A673 (cell line): Measurements from ENCODE around the gene HAGH. TPM values are rescaled to one million over a fixed set of nuclear protein-coding genes. Genes with fewer than 3 reads are reported as not detected.

ENCODE experiments used
- BruUV-seq: library from RNA; stranded (reverse); fragments of 400-500 nt; replicated peaks from 2 replicates; lab custom pipeline; 2021; lab: Mats Ljungman, UMichigan
- CTCF ChIA-PET: fragments of 300-600 bp; sonication (Branson Sonifier 250); formaldehyde crosslinking; loops from one replicate; lab custom pipeline; 2022; ENCODE audit warnings: antibody characterized with exemption; lab: Charles Lee
- POLR2A ChIA-PET: fragments of 300-600 bp; sonication (Branson Sonifier 250); formaldehyde crosslinking; loops from one replicate; lab custom pipeline; 2022; ENCODE audit warnings: antibody characterized with exemption; ENCODE audit not compliant: low non-redundant PET; lab: Charles Lee
- DNase-seq: peaks from one replicate; pipeline ENCODE4 v3.0.0-alpha.2; 2015; ENCODE audit warnings: low spot score
- H3K27ac ChIP-seq: fragments of 200-600 bp; sonication (generic); 2 replicates; pipeline ENCODE4 v1.5.1; 2016; ENCODE audit warnings: mixed run types, low read depth, mild to moderate bottlenecking, mixed read lengths, antibody characterized with exemption, low read length; ENCODE audit not compliant: poor library complexity, severe bottlenecking
- H3K27me3 ChIP-seq: fragments of 200-600 bp; sonication (generic); replicated peaks from 2 replicates; pipeline ENCODE4 v1.6.1; 2017; ENCODE audit warnings: mixed run types, low read depth, mild to moderate bottlenecking, mixed read lengths, antibody characterized with exemption, low read length; ENCODE audit not compliant: insufficient read depth, poor library complexity
- H3K36me3 ChIP-seq: fragments of 200-600 bp; sonication (generic); 2 replicates; pipeline ENCODE4 v1.6.1; 2016; ENCODE audit warnings: mixed run types, mild to moderate bottlenecking, mixed read lengths, antibody characterized with exemption, low read length; ENCODE audit not compliant: insufficient read depth, poor library complexity, severe bottlenecking
- H3K4me1 ChIP-seq: fragments of 200-600 bp; sonication (generic); 2 replicates; pipeline ENCODE4 v1.6.1; 2017; ENCODE audit warnings: mixed run types, mild to moderate bottlenecking, mixed read lengths, antibody characterized with exemption, low read length; ENCODE audit not compliant: insufficient read depth, poor library complexity, severe bottlenecking
- H3K4me3 ChIP-seq: fragments of 200-600 bp; sonication (generic); 2 replicates; pipeline ENCODE4 v1.5.1; 2016; ENCODE audit warnings: low read depth, mixed run types, mild to moderate bottlenecking, mixed read lengths, low read length; ENCODE audit not compliant: poor library complexity, severe bottlenecking
- H3K9me3 ChIP-seq: fragments of 200-600 bp; sonication (generic); 2 replicates; pipeline ENCODE4 v1.6.1; 2016; ENCODE audit warnings: mixed run types, low read depth, mild to moderate bottlenecking, mixed read lengths, antibody characterized with exemption, low read length; ENCODE audit not compliant: poor library complexity, severe bottlenecking
- CTCF ChIP-seq: fragments of 300-800, 200-600 bp; sonication (generic); conservative IDR thresholded peaks from 2 replicates; pipeline ENCODE4 v1.5.1; 2017; ENCODE audit warnings: low read depth, mild to moderate bottlenecking, antibody characterized with exemption, low read length, moderate library complexity, mixed read lengths
- EZH2 ChIP-seq: fragments of 200-600 bp; sonication (generic); IDR thresholded peaks from 2 replicates; pipeline ENCODE4 v1.6.1; 2017; ENCODE audit warnings: borderline replicate concordance, low read depth, mild to moderate bottlenecking, mixed read lengths, antibody characterized with exemption, low read length; ENCODE audit not compliant: poor library complexity, severe bottlenecking
- intact Hi-C: fragments of 100-400 bp; cut with micrococcal nuclease; formaldehyde crosslinking; loops from one replicate; pipeline ENCODE4 v1.10.0; 2022; ENCODE audit not compliant: unreplicated experiment
- total RNA-seq: library from RNA; stranded (reverse); gene quantifications from 2 replicates; pipeline ENCODE4 v1.2.3, GENCODE V29; 2021

The HAGH gene
- total RNA-seq, 1 experiment from 2014 or later = 14.4 TPM

- Histone ChIP-seq H3K36me3 (no peaks in the 10 kb centered on the region), H3K27ac (no peak overlapping the region), H3K27me3 (no peaks in the 10 kb centered on the region), H3K9me3 (no peaks in the 10 kb centered on the region), H3K4me3 (no peak overlapping the region), H3K4me1 (peaks cover 9% of the 10 kb centered on the region)
- POLR2A ChIA-PET = no interaction called here
- BruUV-seq = no TSS peak
- DNase-seq = no peak
- no peak for TF ChIP-seq EZH2
- TF ChIP-seq CTCF = no peak
- intact Hi-C loops = no loop called here
- CTCF ChIA-PET = no interaction called here
Measured at GRCh38 chr16:1817276-1817589, 9.4 kb downstream of the HAGH start.

DNA sequence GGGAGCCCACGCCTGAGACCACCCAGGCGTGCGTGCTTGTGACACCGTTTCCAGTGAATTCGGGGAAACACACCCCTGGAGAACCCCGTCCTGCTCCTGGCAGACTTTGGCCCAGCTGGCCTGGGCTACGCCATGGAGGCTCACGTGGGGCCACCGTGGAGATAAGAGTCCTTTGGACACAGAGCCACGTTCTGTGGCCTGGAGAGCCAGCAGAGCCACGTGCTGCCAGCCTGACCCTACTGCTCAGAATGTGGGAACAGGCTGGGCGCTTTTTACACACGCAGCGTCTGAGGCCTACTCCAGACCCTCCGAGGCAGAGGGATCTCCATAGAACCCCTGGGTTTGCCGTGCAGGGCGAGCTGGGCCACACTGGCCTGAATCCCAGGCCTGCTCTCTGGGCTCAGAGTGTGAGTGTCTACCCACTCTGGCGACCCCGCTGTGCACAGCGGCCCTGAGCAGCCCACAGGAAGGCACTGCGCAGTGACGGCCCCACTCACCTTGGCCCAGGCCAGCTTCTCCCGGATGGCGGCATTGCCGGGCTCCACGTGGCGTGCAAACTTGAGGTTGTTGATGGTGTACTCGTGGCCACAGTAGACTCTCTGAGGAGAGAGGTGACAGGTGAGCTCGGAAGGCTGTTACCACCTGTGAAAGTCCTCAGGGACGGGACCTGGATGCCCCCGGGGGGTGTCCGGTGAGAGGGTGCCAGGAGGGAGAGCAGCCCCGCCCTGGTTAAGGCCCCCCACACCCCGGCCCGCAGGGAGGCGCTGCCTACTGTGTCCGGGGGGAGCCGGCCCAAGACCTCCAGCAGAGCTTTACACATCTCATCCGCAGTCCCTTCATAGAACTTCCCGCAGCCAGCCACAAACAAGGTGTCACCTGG lies 10.0 kb downstream of the HAGH start:
- H3K27ac ChIP-seq = no peak overlapping the region
- peaks cover 9% of the 10 kb centered on the region for H3K4me1 ChIP-seq
- no peak overlapping the region for H3K4me3 ChIP-seq
- H3K27me3 ChIP-seq = no peaks in the 10 kb centered on the region
- ChIA-PET CTCF (no interaction called here), POLR2A (no interaction called here)
- intact Hi-C loops = no loop called here
- TF ChIP-seq CTCF (no peak), EZH2 (no peak)
- no TSS peak for BruUV-seq
- H3K9me3 ChIP-seq = no peaks in the 10 kb centered on the region
- no peak for DNase-seq
- H3K36me3 ChIP-seq = no peaks in the 10 kb centered on the region

- intact Hi-C loops = no loop called here
- no peaks in the 10 kb centered on the region for H3K36me3 ChIP-seq
- H3K4me3 ChIP-seq = no peak overlapping the region
- DNase-seq = no peak
- H3K9me3 ChIP-seq = no peaks in the 10 kb centered on the region
- peaks cover 9% of the 10 kb centered on the region for H3K4me1 ChIP-seq
- no TSS peak for BruUV-seq
- no peak overlapping the region for H3K27ac ChIP-seq
- ChIA-PET CTCF (no interaction called here), POLR2A (no interaction called here)
- no peak for TF ChIP-seq CTCF
- TF ChIP-seq EZH2 = no peak
- no peaks in the 10 kb centered on the region for H3K27me3 ChIP-seq
Measured at GRCh38 chr16:1815461-1815860, 11.2 kb downstream of the HAGH start.
